H9 (cell line): ENCODE data around the gene TIMM10B. TPM values are rescaled to one million over a fixed set of nuclear protein-coding genes. Genes with fewer than 3 reads are reported as not detected.

Experiments
- DNase-seq: peaks from one replicate; pipeline ENCODE4 v3.0.0-alpha.2; 2017
- H2AFZ ChIP-seq: one replicate; pipeline ENCODE4 v1.6.1; 2013; ENCODE audit warnings: mild to moderate bottlenecking, low read length, control low read depth, moderate library complexity
- H2AK5ac ChIP-seq: 2 replicates; pipeline ENCODE4 v1.6.1; 2013; ENCODE audit warnings: low read length, control low read depth, mixed read lengths; ENCODE audit not compliant: insufficient read length
- H2BK120ac ChIP-seq: one replicate; pipeline ENCODE4 v1.6.1; 2013; ENCODE audit warnings: low read depth, mild to moderate bottlenecking, low read length, control low read depth, inconsistent platforms; ENCODE audit not compliant: poor library complexity, severe bottlenecking
- H2BK12ac ChIP-seq: 2 replicates; pipeline ENCODE4 v1.6.1; 2013; ENCODE audit warnings: low read length, control low read depth, mixed read lengths, low read depth; ENCODE audit not compliant: insufficient read length
- H2BK15ac ChIP-seq: 2 replicates; pipeline ENCODE4 v1.6.1; 2013; ENCODE audit warnings: low read depth, low read length, control low read depth
- H2BK20ac ChIP-seq: one replicate; pipeline ENCODE4 v1.6.1; 2013; ENCODE audit warnings: low read depth, mild to moderate bottlenecking, low read length, control low read depth, inconsistent platforms; ENCODE audit not compliant: poor library complexity, severe bottlenecking
- H2BK5ac ChIP-seq: 2 replicates; pipeline ENCODE4 v1.6.1; 2013; ENCODE audit warnings: low read length, control low read depth, mixed read lengths; ENCODE audit not compliant: insufficient read length
- H3K14ac ChIP-seq: 2 replicates; pipeline ENCODE4 v1.6.1; 2013; ENCODE audit warnings: low read length, control low read depth; ENCODE audit not compliant: insufficient read depth
- H3K18ac ChIP-seq: 2 replicates; pipeline ENCODE4 v1.6.1; 2013; ENCODE audit warnings: low read depth, mild to moderate bottlenecking, mixed read lengths, low read length, control low read depth; ENCODE audit not compliant: insufficient read length
- H3K23ac ChIP-seq: 2 replicates; pipeline ENCODE4 v1.6.1; 2013; ENCODE audit warnings: low read length, control low read depth, mixed read lengths, low read depth; ENCODE audit not compliant: insufficient read length
- H3K23me2 ChIP-seq: 2 replicates; pipeline ENCODE4 v1.6.1; 2013; ENCODE audit warnings: low read depth, mild to moderate bottlenecking, mixed read lengths, low read length, control low read depth; ENCODE audit not compliant: insufficient read length, poor library complexity, severe bottlenecking
- H3K27ac ChIP-seq: 2 replicates; pipeline ENCODE4 v1.5.1; 2013; ENCODE audit warnings: low read length, control low read depth, mixed read lengths, low read depth; ENCODE audit not compliant: insufficient read length
- H3K27me3 ChIP-seq: 2 replicates; pipeline ENCODE4 v1.6.1; 2013; ENCODE audit warnings: low read length, control low read depth, inconsistent platforms; ENCODE audit not compliant: insufficient read depth
- H3K4ac ChIP-seq: 2 replicates; pipeline ENCODE4 v1.6.1; 2013; ENCODE audit warnings: low read depth, mild to moderate bottlenecking, control low read depth, inconsistent platforms, low read length, moderate library complexity
- H3K4me1 ChIP-seq: 2 replicates; pipeline ENCODE4 v1.6.1; 2013; ENCODE audit warnings: low read length, control low read depth, inconsistent platforms; ENCODE audit not compliant: insufficient read depth
- H3K4me2 ChIP-seq: 2 replicates; pipeline ENCODE4 v1.6.1; 2013; ENCODE audit warnings: low read length, control low read depth, mixed read lengths; ENCODE audit not compliant: insufficient read length, insufficient read depth
- H3K56ac ChIP-seq: 2 replicates; pipeline ENCODE4 v1.6.1; 2013; ENCODE audit warnings: low read depth, mild to moderate bottlenecking, mixed read lengths, low read length, control low read depth; ENCODE audit not compliant: insufficient read length
- H3K79me1 ChIP-seq: 2 replicates; pipeline ENCODE4 v1.6.1; 2013; ENCODE audit warnings: low read depth, mild to moderate bottlenecking, moderate library complexity, low read length, control low read depth, inconsistent platforms; ENCODE audit not compliant: insufficient read depth, poor library complexity, severe bottlenecking
- H3K79me2 ChIP-seq: 2 replicates; pipeline ENCODE4 v1.6.1; 2013; ENCODE audit warnings: low read length, control low read depth, inconsistent platforms; ENCODE audit not compliant: insufficient read depth
- H3K9ac ChIP-seq: 2 replicates; pipeline ENCODE4 v1.6.1; 2013; ENCODE audit warnings: low read length, control low read depth, mixed read lengths; ENCODE audit not compliant: insufficient read length; ENCODE audit errors: extremely low read depth
- H3K9me3 ChIP-seq: one replicate; pipeline ENCODE4 v1.6.1; 2013; ENCODE audit warnings: low read depth, low read length, inconsistent platforms; ENCODE audit not compliant: control insufficient read depth
- H3T11ph ChIP-seq: one replicate; pipeline ENCODE4 v1.6.1; 2013; ENCODE audit warnings: mild to moderate bottlenecking, low read length, control low read depth, inconsistent platforms
- H4K20me1 ChIP-seq: one replicate; pipeline ENCODE4 v1.6.1; 2013; ENCODE audit not compliant: control insufficient read depth, insufficient read length, insufficient read depth
- H4K5ac ChIP-seq: 2 replicates; pipeline ENCODE4 v1.6.1; 2013; ENCODE audit warnings: low read depth, mild to moderate bottlenecking, mixed read lengths, low read length, control low read depth; ENCODE audit not compliant: insufficient read length
- H4K8ac ChIP-seq: replicated peaks from 2 replicates; pipeline ENCODE4 v1.6.1; 2013; ENCODE audit warnings: low read length, control low read depth, mixed read lengths, low read depth; ENCODE audit not compliant: insufficient read length
- H4K91ac ChIP-seq: 2 replicates; pipeline ENCODE4 v1.6.1; 2013; ENCODE audit warnings: low read depth, mild to moderate bottlenecking, moderate library complexity, mixed read lengths, low read length, control low read depth; ENCODE audit not compliant: insufficient read length
- H3K27ac Mint-ChIP-seq, 3 experiments: 2 replicates in 2 of 3; 3 replicates in 1 of 3; pipeline ENCODE4 v1.8.0; 2020 to 2021; ENCODE audit warnings: mixed read lengths in 3 of 3, mild to moderate bottlenecking in 1 of 3, moderate library complexity in 1 of 3
- H3K27me3 Mint-ChIP-seq: 2 replicates; pipeline ENCODE4 v1.8.0; 2021; ENCODE audit warnings: low read depth, mild to moderate bottlenecking, moderate library complexity, mixed read lengths
- H3K36me3 Mint-ChIP-seq, 3 experiments: 2 replicates in 2 of 3; 3 replicates in 1 of 3; pipeline ENCODE4 v1.8.0; 2020 to 2021; ENCODE audit warnings: low read depth in 3 of 3, mixed read lengths in 3 of 3; ENCODE audit not compliant: insufficient read depth in 1 of 3
- H3K4me1 Mint-ChIP-seq, 2 experiments: 2 replicates each; pipeline ENCODE4 v1.8.0; 2020; ENCODE audit warnings: mixed read lengths in 2 of 2
- H3K4me3 Mint-ChIP-seq, 2 experiments: 2 replicates in 1 of 2; 3 replicates in 1 of 2; pipeline ENCODE4 v1.8.0; 2020 to 2021; ENCODE audit warnings: mild to moderate bottlenecking in 2 of 2, mixed read lengths in 2 of 2, moderate library complexity in 1 of 2
- H3K9me3 Mint-ChIP-seq, 2 experiments: 2 replicates in 1 of 2; 3 replicates in 1 of 2; pipeline ENCODE4 v1.8.0; 2020; ENCODE audit warnings: mild to moderate bottlenecking in 2 of 2, mixed read lengths in 2 of 2, moderate library complexity in 1 of 2
- CTCF ChIP-seq: fragments of 200-600 bp; sonication (generic); conservative IDR thresholded peaks from 3 replicates; pipeline ENCODE4 v1.8.0; 2021; ENCODE audit warnings: antibody characterized with exemption, mild to moderate bottlenecking
- WGBS: extraction: QIAGEN DNeasy Blood & Tissue Kit; methylation state at CpG from one replicate; pipeline ENCODE4 v1.1.7; 2013; ENCODE audit warnings: missing lambda C conversion rate, low lambda C conversion rate, mixed read lengths; ENCODE audit not compliant: insufficient read length; ENCODE audit errors: extremely low coverage; 5-methylcytosine and 5-hydroxymethylcytosine counted together
- total RNA-seq: library from RNA; stranded (reverse); gene quantifications from 2 replicates; pipeline ENCODE4 v1.2.1, GENCODE V29; 2021

Gene TIMM10B
- total RNA-seq, 1 experiment from 2014 or later = 49.9 TPM

- Histone ChIP-seq H4K20me1 (no peaks in the 10 kb centered on the region), H3K79me2 (no peaks in the 10 kb centered on the region), H2AK5ac (no peak overlapping the region), H2AFZ (no peak overlapping the region), H3K27ac (no peak overlapping the region), H4K5ac (no peak overlapping the region), H2BK5ac (no peak overlapping the region), H2BK12ac (no peak overlapping the region), H2BK20ac (no peak overlapping the region), H3K4me2 (no peak overlapping the region), H3K27me3 (no peaks in the 10 kb centered on the region), H3K18ac (no peak overlapping the region), H3K14ac (no peak overlapping the region), H2BK120ac (no peak overlapping the region), H3K56ac (no peak overlapping the region), H3K4me1 (no peaks in the 10 kb centered on the region; the same call in 1 of the 2 replicates), H3K23ac (no peak overlapping the region), H2BK15ac (no peak overlapping the region), H3K9ac (no peak overlapping the region), H3K4ac (no peak overlapping the region), H3K79me1 (no peaks in the 10 kb centered on the region), H4K8ac (no peak overlapping the region), H4K91ac (no peak overlapping the region), H3T11ph (no peak overlapping the region), H3K23me2 (no peaks in the 10 kb centered on the region), H3K9me3 (no peaks in the 10 kb centered on the region)
- no peaks in the 10 kb centered on the region; a peak in 1 of 5 replicates for H3K9me3 Mint-ChIP-seq
- no peaks in the 10 kb centered on the region; a peak in 1 of 7 replicates for H3K36me3 Mint-ChIP-seq
- H3K4me3 Mint-ChIP-seq = no peak overlapping the region
- H3K27ac Mint-ChIP-seq = no peak overlapping the region
- WGBS = no CpG with 5 or more reads among the region's 3 CpGs
- H3K4me1 Mint-ChIP-seq = peaks cover 12% of the 10 kb centered on the region in 2 experiments
- H3K27me3 Mint-ChIP-seq = peaks cover 2% of the 10 kb centered on the region
- DNase-seq = no peak
- TF ChIP-seq CTCF = no peak
Observed at GRCh38 chr11:6431861-6432260, 49.4 kb upstream of the TIMM10B start.
